Liver (tissue), 3 donors: Measurements from ENCODE around the gene DNAH2.

Experiments
- RAD21 ChIP-seq, 2 donors: IDR thresholded peaks; 2 replicates each; pipeline ENCODE4 v1.6.1; 2016; ENCODE audit warnings: antibody characterized with exemption in 2 of 2, mild to moderate bottlenecking in 2 of 2
- TF ChIP-seq, protein P1 (sequence below): fragments of 150-350 bp; IDR thresholded peaks from 2 replicates; pipeline ENCODE4 v1.5.1; 2017; ENCODE audit warnings: improper control_type of control experiment, low read depth, low read length; ENCODE audit not compliant: missing input control
- TF ChIP-seq, protein P2 (sequence below): IDR thresholded peaks from 2 replicates; pipeline ENCODE4 v1.6.1; 2016; ENCODE audit warnings: antibody characterized with exemption, mild to moderate bottlenecking
- donor health status: healthy.
- donor health status: healthy.

DNA sequence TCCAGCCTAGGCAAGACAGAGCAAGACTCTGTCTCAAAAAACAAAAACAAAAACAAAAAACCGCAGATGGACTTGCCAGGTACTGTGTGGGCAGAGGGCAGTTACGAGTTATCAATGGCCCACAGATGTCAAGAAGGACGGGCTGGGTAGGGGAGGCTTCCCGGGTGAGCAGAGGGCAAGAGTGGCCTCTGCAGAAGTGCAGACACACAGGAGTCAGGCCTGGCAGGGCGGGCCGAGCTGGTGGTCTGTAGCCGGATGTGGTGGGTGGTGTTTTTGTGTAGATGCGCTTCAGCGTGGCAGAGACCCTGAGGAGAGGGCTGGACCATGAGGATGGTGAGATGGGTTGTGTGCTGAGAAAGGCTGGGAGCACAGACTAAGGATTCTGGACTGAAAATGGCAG is 71.6 kb downstream of the DNAH2 start:
- TF ChIP-seq, protein P1, sequence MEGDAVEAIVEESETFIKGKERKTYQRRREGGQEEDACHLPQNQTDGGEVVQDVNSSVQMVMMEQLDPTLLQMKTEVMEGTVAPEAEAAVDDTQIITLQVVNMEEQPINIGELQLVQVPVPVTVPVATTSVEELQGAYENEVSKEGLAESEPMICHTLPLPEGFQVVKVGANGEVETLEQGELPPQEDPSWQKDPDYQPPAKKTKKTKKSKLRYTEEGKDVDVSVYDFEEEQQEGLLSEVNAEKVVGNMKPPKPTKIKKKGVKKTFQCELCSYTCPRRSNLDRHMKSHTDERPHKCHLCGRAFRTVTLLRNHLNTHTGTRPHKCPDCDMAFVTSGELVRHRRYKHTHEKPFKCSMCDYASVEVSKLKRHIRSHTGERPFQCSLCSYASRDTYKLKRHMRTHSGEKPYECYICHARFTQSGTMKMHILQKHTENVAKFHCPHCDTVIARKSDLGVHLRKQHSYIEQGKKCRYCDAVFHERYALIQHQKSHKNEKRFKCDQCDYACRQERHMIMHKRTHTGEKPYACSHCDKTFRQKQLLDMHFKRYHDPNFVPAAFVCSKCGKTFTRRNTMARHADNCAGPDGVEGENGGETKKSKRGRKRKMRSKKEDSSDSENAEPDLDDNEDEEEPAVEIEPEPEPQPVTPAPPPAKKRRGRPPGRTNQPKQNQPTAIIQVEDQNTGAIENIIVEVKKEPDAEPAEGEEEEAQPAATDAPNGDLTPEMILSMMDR: no peak
- no peak for TF ChIP-seq RAD21 (IDR thresholded peaks at IDR 0.05)
- TF ChIP-seq, protein P2, sequence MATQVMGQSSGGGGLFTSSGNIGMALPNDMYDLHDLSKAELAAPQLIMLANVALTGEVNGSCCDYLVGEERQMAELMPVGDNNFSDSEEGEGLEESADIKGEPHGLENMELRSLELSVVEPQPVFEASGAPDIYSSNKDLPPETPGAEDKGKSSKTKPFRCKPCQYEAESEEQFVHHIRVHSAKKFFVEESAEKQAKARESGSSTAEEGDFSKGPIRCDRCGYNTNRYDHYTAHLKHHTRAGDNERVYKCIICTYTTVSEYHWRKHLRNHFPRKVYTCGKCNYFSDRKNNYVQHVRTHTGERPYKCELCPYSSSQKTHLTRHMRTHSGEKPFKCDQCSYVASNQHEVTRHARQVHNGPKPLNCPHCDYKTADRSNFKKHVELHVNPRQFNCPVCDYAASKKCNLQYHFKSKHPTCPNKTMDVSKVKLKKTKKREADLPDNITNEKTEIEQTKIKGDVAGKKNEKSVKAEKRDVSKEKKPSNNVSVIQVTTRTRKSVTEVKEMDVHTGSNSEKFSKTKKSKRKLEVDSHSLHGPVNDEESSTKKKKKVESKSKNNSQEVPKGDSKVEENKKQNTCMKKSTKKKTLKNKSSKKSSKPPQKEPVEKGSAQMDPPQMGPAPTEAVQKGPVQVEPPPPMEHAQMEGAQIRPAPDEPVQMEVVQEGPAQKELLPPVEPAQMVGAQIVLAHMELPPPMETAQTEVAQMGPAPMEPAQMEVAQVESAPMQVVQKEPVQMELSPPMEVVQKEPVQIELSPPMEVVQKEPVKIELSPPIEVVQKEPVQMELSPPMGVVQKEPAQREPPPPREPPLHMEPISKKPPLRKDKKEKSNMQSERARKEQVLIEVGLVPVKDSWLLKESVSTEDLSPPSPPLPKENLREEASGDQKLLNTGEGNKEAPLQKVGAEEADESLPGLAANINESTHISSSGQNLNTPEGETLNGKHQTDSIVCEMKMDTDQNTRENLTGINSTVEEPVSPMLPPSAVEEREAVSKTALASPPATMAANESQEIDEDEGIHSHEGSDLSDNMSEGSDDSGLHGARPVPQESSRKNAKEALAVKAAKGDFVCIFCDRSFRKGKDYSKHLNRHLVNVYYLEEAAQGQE: no peak
